ENCODE measurements around the gene EPHA4.
A peak's percentile ranks its signal among the peaks of the same experiment; 100 is the strongest.

Gene EPHA4

GRCh38 chr2:221567809-221568208 is 4.3 kb downstream of the EPHA4 start:
- no peak for TF ChIP-seq POLR2A (IDR thresholded peaks at IDR 0.05; ENCODE audit: low read depth, low read length)
- FAIRE-seq (no peak), DNase-seq (ENCODE audit: insufficient read length, low spot score) (no peak)

DNA sequence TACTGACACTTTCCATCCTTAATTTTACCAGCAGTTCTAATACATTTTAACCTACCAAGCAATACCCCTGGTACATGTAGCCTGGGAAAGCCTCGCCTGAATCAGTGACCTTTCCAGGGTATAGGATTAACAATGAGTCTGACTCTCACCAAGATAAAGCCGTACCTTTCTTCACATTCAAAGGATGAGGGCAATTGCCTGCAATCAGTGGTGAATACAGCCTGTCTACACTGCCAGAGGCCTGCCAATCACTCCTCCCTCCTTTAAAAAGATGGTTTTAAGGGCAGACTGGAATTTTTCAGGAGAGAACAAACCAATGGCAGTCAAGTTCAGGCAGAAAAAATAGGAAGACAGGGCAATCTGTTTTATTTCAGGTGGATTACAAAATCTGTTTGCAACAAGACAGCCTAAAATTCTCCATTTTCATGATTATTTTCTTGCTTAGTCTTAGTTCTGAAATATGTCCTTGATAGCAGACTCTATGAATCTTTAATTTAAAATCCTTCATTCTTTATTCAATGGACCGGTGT is 4.8 kb downstream of the EPHA4 start:
- FAIRE-seq (no peak), DNase-seq (ENCODE audit: insufficient read length, low spot score) (no peak)
- TF ChIP-seq POLR2A (IDR thresholded peaks at IDR 0.05; ENCODE audit: low read depth, low read length), result no peak

GRCh38 chr2:221563270-221563985 is 8.7 kb downstream of the EPHA4 start:
- no peak for TF ChIP-seq POLR2A (IDR thresholded peaks at IDR 0.05; ENCODE audit: low read depth, low read length)
- DNase-seq (ENCODE audit: insufficient read length, low spot score) (no peak), FAIRE-seq (no peak)

GRCh38 chr2:221562226-221562625 is 9.9 kb downstream of the EPHA4 start:
- DNase-seq (ENCODE audit: insufficient read length, low spot score), result no peak
- no peak for FAIRE-seq
- no peak for TF ChIP-seq POLR2A (IDR thresholded peaks at IDR 0.05; ENCODE audit: low read depth, low read length)

DNA sequence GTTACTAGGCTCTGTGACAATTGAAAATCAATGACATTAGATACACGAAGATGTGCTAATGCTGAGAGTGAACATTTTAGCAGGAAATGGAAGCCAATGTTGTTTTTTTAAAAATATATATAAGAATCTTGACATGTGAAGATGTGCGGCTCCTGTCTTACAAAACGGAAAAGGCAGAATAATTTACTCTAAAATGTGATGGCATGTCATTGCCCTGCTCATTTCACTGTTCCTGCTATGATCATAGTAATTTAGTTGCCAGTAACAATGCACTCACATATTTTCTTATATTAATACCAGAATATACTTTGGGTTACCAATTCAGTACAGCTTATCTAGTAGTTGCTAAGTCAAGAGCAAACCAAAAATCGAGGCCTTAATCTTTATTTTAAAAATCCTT is 10.3 kb downstream of the EPHA4 start:
- FAIRE-seq (no peak), DNase-seq (ENCODE audit: insufficient read length, low spot score) (no peak)

GRCh38 chr2:221559991-221560390 is 12.1 kb downstream of the EPHA4 start:
- no peak for FAIRE-seq
- TF ChIP-seq POLR2A (IDR thresholded peaks at IDR 0.05; ENCODE audit: low read depth, low read length), result no peak
- DNase-seq (ENCODE audit: insufficient read length, low spot score), result no peak

More for the DNA sequence above, 10.3 kb downstream of the EPHA4 start:
- no peak for TF ChIP-seq POLR2A (IDR thresholded peaks at IDR 0.05; ENCODE audit: low read depth, low read length)

- DNase-seq (ENCODE audit: insufficient read length, low spot score) (no peak), FAIRE-seq (no peak)
Observed at GRCh38 chr2:221558107-221558506, 14.0 kb downstream of the EPHA4 start.

GRCh38 chr2:221555494-221555846 is 16.6 kb downstream of the EPHA4 start:
- FAIRE-seq, result no peak
- DNase-seq (ENCODE audit: insufficient read length, low spot score), result no peak
- TF ChIP-seq POLR2A (IDR thresholded peaks at IDR 0.05; ENCODE audit: low read depth, low read length), result no peak

More at GRCh38 chr2:221558107-221558506, 14.0 kb downstream of the EPHA4 start:
- TF ChIP-seq POLR2A (IDR thresholded peaks at IDR 0.05; ENCODE audit: low read depth, low read length), result no peak

DNA sequence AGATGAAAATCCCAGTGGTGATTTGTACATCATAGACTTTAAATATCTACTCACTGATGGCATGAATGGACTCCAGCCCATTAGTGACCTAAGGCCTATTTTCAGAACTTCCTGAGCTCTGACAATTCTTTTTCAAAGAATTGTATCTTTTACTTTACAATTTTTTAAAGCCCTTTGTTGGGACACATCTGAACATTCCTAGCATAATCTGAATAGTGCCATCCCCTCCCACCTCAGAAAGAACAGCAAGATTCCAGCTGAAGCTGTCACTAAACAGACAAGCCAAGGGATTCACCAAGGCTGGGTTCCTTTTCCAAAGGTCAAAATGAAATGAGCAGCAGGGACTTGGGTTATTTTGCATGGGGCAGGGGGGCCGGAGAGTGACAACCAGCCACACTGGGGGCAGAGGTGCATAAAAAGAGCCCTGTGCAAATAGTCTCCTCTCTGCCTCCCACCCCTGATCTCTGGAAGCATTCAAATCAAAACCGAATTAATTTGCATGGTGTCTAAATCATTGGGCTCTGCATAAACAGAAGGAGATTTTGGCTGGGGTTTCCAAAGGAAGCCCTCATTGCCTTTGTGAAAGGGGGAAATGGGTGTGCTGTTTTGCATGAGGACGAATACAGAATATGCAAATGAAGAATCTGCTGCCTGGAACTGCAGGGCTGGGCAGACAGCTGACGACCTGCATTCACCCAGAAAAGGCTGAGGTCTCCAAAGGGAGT is 17.2 kb downstream of the EPHA4 start:
- no peak for TF ChIP-seq POLR2A (IDR thresholded peaks at IDR 0.05; ENCODE audit: low read depth, low read length)
- DNase-seq (ENCODE audit: insufficient read length, low spot score) (no peak), FAIRE-seq (peak; percentile 30)

DNA sequence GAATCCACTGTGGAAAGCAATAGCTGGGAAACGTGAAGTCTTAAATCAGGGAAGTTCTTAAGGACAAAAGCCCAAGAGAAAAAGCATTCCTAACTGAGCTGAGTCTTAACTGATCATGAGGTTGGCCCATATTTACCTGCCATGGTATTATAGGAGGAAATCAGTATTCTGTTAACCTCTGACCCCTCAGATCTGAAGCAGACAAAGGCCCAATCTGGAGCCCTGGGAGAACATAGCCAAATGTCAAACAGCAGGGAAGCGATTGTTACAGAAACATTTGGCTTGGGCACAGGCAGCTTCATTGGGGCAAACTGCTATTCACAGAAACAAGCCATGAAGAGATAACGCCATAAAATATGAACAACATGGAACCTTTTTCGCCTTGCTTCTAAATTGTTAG is 18.8 kb downstream of the EPHA4 start:
- DNase-seq (ENCODE audit: insufficient read length, low spot score) (no peak), FAIRE-seq (no peak)
- no peak for TF ChIP-seq POLR2A (IDR thresholded peaks at IDR 0.05; ENCODE audit: low read depth, low read length)

DNA sequence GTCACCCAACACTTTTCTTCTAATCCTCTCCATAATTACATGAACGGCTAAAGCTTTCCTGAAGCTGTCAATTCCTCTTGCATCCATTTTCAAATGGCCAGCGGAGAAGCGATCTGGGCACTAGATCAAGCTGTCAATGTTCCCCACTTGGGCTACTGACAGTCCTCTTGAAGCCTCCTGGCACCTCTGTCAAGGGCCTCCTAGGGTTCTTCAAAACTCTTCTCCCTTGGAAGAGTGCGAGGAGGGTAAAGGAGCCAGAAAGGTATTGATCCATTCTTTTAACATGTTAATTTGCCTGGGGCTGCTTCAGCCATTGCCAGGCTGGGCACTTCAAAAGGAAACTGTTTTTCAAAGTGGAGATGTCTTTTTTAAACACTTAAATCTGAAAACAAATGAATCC is 19.8 kb downstream of the EPHA4 start:
- DNase-seq (ENCODE audit: insufficient read length, low spot score) (no peak), FAIRE-seq (no peak)
- TF ChIP-seq POLR2A (IDR thresholded peaks at IDR 0.05; ENCODE audit: low read depth, low read length), result no peak

- FAIRE-seq, result no peak
- DNase-seq (ENCODE audit: insufficient read length, low spot score), result no peak
- no peak for TF ChIP-seq POLR2A (IDR thresholded peaks at IDR 0.05; ENCODE audit: low read depth, low read length)
Observed at GRCh38 chr2:221551864-221552263, 20.2 kb downstream of the EPHA4 start.

GRCh38 chr2:221549143-221549542 is 23.0 kb downstream of the EPHA4 start:
- FAIRE-seq (no peak), DNase-seq (ENCODE audit: insufficient read length, low spot score) (no peak)
- no peak for TF ChIP-seq POLR2A (IDR thresholded peaks at IDR 0.05; ENCODE audit: low read depth, low read length)

- no peak for TF ChIP-seq POLR2A (IDR thresholded peaks at IDR 0.05; ENCODE audit: low read depth, low read length)
- FAIRE-seq (no peak), DNase-seq (ENCODE audit: insufficient read length, low spot score) (no peak)
Observed at GRCh38 chr2:221546505-221547225, 25.4 kb downstream of the EPHA4 start.
